ENCODE results near the gene SLC35D2. TPM values are rescaled to one million over a fixed set of nuclear protein-coding genes. Genes with fewer than 3 reads are reported as not detected.
A peak's percentile ranks its signal among the peaks of the same experiment; 100 is the strongest.

Gene SLC35D2
- 43.8 and 45.8 TPM in 2 replicates for total RNA-seq

DNA sequence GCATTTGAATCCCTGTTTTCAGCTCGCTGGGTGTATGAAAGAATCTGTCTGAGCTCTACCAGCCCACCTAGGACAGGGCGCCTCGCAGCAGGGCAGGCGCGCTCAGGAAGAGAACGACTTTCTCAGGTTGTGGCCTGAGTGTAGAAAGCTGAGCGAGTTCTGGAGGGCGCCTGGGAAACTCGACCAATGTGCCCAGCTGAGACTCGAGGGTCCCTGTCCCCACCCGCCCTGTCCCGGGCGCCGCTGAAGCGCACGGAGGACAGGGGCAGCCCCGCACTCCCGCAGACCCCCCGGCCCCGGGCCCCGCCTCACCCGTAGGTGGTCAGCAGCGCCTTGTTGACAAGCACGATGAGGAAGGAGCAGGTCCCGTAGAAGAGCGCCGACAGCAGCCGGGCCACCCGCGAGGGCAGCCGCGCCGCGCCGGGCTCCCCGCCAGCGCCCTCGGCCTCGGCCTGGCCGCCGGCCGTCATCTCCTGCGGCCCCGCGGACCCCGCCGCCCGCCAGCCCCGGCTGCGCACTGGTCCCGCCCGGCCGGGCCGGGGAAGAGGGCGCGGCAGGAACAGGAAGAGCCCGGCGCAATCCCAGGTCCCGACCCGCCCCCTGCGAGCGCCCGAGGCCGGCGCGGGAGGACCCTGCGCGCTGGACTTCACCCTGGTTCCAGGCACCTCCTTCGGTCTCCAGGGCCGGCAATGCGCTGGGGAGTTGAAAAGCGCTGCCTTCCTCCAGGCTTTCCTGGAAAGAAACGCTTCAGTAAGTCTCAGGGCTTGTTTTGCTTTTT, at the start of gene SLC35D2:
Gene SLC35D2 (minus strand): TSS at position 547 of the 778 bp plus-strand sequence. CDS start 77 bp downstream, at position 470.
- no peak for DNase-seq (ENCODE audit: low read depth)
- TF ChIP-seq, protein P1, sequence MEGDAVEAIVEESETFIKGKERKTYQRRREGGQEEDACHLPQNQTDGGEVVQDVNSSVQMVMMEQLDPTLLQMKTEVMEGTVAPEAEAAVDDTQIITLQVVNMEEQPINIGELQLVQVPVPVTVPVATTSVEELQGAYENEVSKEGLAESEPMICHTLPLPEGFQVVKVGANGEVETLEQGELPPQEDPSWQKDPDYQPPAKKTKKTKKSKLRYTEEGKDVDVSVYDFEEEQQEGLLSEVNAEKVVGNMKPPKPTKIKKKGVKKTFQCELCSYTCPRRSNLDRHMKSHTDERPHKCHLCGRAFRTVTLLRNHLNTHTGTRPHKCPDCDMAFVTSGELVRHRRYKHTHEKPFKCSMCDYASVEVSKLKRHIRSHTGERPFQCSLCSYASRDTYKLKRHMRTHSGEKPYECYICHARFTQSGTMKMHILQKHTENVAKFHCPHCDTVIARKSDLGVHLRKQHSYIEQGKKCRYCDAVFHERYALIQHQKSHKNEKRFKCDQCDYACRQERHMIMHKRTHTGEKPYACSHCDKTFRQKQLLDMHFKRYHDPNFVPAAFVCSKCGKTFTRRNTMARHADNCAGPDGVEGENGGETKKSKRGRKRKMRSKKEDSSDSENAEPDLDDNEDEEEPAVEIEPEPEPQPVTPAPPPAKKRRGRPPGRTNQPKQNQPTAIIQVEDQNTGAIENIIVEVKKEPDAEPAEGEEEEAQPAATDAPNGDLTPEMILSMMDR (conservative IDR thresholded peaks at IDR 0.05; ENCODE audit: low read depth, low read length) = no peak
- peak within 1 kb of the TSS; percentile 58 for H3K4me3 ChIP-seq (ENCODE audit: low read depth, low read length)

DNA sequence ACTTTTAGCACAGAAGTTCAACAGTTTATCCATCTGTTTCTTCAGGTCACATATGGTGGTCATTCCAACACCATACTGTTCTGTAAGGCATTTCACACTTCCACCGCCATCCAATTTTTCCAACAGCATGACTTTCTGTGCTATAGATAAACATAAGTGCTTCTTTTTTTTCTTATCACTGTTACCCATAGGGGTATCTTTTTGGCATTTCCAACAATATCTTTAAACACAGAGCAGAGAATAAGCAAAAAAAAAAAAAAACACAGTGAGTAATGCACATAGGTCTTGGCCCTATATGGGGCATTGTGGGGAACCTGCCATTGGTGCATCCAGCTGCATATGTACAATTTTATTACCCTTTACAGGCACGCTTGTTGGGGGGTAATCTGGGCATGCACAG, 46.9 kb upstream of the SLC35D2 start:
- no peak for DNase-seq (ENCODE audit: low read depth)
- TF ChIP-seq, protein P1 (conservative IDR thresholded peaks at IDR 0.05; ENCODE audit: low read depth, low read length) = no peak
- H3K4me3 ChIP-seq (ENCODE audit: low read depth, low read length) = no peak overlapping the region

DNA sequence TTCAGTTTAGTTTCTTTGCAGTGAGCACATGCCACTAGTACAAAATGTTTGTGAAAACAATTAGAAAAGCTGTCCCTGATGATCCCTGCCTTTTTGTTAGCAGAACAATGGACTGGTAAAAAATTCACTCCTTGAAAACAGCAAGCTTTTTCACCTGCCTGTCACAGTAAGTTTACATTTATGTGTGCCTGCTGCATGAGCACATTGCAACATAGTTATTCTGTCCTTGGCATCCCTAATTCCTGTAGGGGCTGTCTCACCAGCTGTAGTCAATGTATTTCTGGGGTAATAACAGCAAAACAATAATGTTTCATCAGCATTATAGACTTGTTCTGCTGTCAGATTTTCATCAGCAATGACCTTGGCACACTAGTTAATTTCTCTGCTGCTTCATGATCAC, 46.2 kb upstream of the SLC35D2 start:
- no peak for DNase-seq (ENCODE audit: low read depth)
- TF ChIP-seq, protein P1 (conservative IDR thresholded peaks at IDR 0.05; ENCODE audit: low read depth, low read length) = no peak
- H3K4me3 ChIP-seq (ENCODE audit: low read depth, low read length) = no peak overlapping the region

DNA sequence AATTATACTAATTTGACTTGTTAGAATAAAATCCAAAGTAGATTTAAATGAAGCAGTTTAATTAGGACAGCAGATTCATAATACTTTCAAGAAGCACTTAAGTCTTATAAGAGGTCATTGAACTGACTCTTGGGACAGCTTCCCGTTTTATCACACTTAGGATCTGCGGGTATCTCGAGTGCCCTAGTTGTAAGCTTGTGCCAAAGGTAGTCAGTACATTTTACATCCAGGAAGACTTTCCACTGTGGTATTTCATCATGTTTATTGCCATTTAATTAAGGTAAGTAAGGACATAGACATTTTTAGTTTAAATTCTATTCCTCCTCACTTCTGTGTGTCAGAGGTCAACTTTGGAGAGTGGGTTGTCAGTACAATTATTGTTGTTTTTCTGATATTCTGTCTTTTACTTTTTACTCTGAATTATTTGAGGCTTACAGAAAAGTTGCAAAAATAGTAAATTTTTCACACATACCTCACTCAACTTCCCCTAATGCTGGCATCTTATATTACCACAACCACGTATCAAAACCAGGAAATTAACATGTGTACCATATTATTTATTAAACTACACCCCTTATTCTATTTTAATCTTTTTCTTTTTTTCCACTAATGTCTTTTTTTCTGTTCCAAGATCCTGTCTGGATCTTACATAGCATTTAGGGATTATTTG, 42.1 kb upstream of the SLC35D2 start:
- TF ChIP-seq, protein P1 (conservative IDR thresholded peaks at IDR 0.05; ENCODE audit: low read depth, low read length) = no peak
- DNase-seq (ENCODE audit: low read depth) = no peak
- no peak overlapping the region for H3K4me3 ChIP-seq (ENCODE audit: low read depth, low read length)

DNA sequence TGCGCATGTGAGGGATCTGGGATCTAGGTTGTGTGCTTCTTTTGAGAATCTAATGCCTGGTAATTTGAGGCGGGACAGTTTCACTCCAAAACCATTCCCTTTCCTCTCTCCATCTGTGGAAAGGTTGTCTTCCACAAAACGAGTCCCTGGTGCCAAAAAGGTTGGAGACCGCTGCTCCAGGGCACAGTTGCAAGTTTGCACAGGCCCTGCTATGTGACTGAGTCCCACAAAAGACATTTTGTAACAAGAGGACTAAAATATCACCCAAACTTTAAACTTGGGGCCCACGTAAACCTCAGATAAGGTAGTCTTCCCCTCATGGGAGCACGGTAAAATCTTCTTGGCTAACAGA, 40.5 kb upstream of the SLC35D2 start:
- no peak overlapping the region for H3K4me3 ChIP-seq (ENCODE audit: low read depth, low read length)
- no peak for DNase-seq (ENCODE audit: low read depth)
- TF ChIP-seq, protein P1 (conservative IDR thresholded peaks at IDR 0.05; ENCODE audit: low read depth, low read length) = no peak

DNA sequence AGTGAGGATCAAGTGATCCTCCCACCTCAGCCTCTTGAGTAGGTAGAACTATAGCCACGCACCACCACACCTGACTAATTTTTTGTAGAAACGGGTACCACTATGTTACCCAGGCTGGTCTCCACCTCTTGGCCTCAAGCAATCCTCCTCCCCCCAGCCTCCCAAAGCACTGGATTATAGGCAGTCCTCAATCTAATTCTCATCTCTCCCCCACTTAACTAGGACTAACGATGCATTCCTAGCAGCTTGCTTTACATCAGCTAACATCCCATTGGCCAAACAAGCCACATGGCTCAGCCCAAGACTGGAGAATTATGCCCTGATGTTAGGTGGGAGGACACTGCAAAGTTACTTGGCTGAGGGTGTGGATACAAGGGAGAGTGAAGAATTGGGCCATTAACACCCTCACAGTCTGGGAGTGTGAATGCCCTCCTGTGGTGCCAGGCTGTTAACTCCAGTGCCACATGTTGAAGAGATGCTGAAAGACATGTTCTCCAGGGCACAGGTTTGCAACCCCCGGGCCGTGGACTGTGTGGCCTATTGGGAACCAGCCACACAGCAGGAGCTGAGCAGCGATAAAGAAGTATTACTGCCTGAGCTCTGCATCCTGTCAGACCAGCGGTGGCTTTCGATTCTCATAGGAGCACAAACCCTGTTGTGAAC, 39.9 kb upstream of the SLC35D2 start:
- TF ChIP-seq, protein P1 (conservative IDR thresholded peaks at IDR 0.05; ENCODE audit: low read depth, low read length) = no peak
- no peak overlapping the region for H3K4me3 ChIP-seq (ENCODE audit: low read depth, low read length)
- no peak for DNase-seq (ENCODE audit: low read depth)
